Stimulated activated memory B cell treated with anti-CD40 and anti-IgM and Interleukin-4, amounts not matched to agents 10 μg/mL and 1 μg/mL and 100 μg/mL, for 72 hours (primary cell): ENCODE data around the gene KRTAP19-5.
"Not testable (repeated sequence)": the region's sequence is repeated elsewhere in the genome, so short reads cannot be mapped to it uniquely, and the experiment has no call there.

ENCODE experiments used
- ATAC-seq: fragments of 150-1000 bp; cut with Tn5 transposase; 2 replicates; pipeline ENCODE4 v1.10.0; 2021
- H3K27ac Mint-ChIP-seq: one replicate; pipeline ENCODE4 v1.8.0; 2022; ENCODE audit warnings: mild to moderate bottlenecking, mixed read lengths
- H3K27me3 Mint-ChIP-seq: one replicate; pipeline ENCODE4 v1.8.0; 2022; ENCODE audit warnings: mixed read lengths
- H3K36me3 Mint-ChIP-seq: one replicate; pipeline ENCODE4 v1.8.0; 2022; ENCODE audit warnings: mixed read lengths
- H3K4me1 Mint-ChIP-seq: one replicate; pipeline ENCODE4 v1.8.0; 2022; ENCODE audit warnings: mixed read lengths
- H3K4me3 Mint-ChIP-seq: one replicate; pipeline ENCODE4 v1.8.0; 2022; ENCODE audit warnings: mild to moderate bottlenecking, moderate library complexity, mixed read lengths
- H3K9me3 Mint-ChIP-seq: one replicate; pipeline ENCODE4 v1.8.0; 2022; ENCODE audit warnings: mixed read lengths

Gene KRTAP19-5

GRCh38 chr21:30502041-30502440, at the start of gene KRTAP19-5:
KRTAP19-5 (minus strand) TSS chr21:30502141; CDS start chr21:30502090, 51 bp downstream.
- ATAC-seq = no peak
- Mint-ChIP-seq H3K27ac (no peak within 1 kb of the TSS), H3K4me3 (no peak within 1 kb of the TSS), H3K36me3 (no peaks in the 10 kb centered on the region), H3K4me1 (no peaks in the 10 kb centered on the region), H3K27me3 (no peaks in the 10 kb centered on the region), H3K9me3 (no peaks in the 10 kb centered on the region)

GRCh38 chr21:30541764-30542163, 39.8 kb upstream of the KRTAP19-5 start, which contains the start of gene KRTAP19-6:
KRTAP19-6 (minus strand) TSS chr21:30541864; CDS start chr21:30541833, 31 bp downstream.
- H3K4me3 Mint-ChIP-seq = no peak within 1 kb of the TSS
- no peak for ATAC-seq
- H3K36me3 Mint-ChIP-seq = no peaks in the 10 kb centered on the region
- no peak within 1 kb of the TSS for H3K27ac Mint-ChIP-seq
- no peaks in the 10 kb centered on the region for H3K4me1 Mint-ChIP-seq
- H3K27me3 Mint-ChIP-seq = no peaks in the 10 kb centered on the region
- H3K9me3 Mint-ChIP-seq = peaks cover 7% of the 10 kb centered on the region

- Mint-ChIP-seq H3K9me3 (peaks cover 3% of the 10 kb centered on the region), H3K27ac (no peak overlapping the region), H3K4me3 (no peak overlapping the region), H3K36me3 (no peaks in the 10 kb centered on the region), H3K4me1 (no peaks in the 10 kb centered on the region), H3K27me3 (no peaks in the 10 kb centered on the region)
- no peak for ATAC-seq
Observed at GRCh38 chr21:30518876-30519275, 16.9 kb upstream of the KRTAP19-5 start.

- no peak for ATAC-seq
- H3K9me3 Mint-ChIP-seq = peaks cover 3% of the 10 kb centered on the region
- H3K4me1 Mint-ChIP-seq = no peaks in the 10 kb centered on the region
- no peaks in the 10 kb centered on the region for H3K27me3 Mint-ChIP-seq
- no peaks in the 10 kb centered on the region for H3K36me3 Mint-ChIP-seq
- H3K4me3 Mint-ChIP-seq = no peak overlapping the region
- no peak overlapping the region for H3K27ac Mint-ChIP-seq
Observed at GRCh38 chr21:30515681-30516080, 13.7 kb upstream of the KRTAP19-5 start.

GRCh38 chr21:30505621-30506205, 3.8 kb upstream of the KRTAP19-5 start:
- not testable (repeated sequence) for H3K4me3 Mint-ChIP-seq, ATAC-seq, H3K36me3 Mint-ChIP-seq, H3K27me3 Mint-ChIP-seq, H3K27ac Mint-ChIP-seq, H3K4me1 Mint-ChIP-seq, H3K9me3 Mint-ChIP-seq

DNA sequence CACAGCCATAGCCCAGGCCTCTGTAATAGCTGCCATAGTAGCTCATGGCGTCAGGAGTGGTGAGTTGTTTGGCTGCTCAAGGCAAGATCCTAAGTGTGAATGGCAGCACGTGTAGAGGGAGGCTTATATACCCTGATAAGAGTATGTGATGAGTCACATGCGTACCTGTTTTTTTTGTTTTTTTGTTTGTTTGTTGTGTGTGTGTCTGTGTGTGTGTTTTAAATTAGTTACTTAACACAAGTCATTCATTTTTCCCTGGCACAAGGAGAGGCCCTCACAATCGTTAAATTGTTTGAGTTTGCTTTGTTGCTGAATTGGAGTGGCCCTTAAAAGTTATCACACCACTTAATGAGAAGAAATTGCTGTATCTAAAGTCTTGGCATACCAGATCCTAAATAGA, 4.9 kb downstream of the KRTAP19-5 start, which contains the start of gene KRTAP19-4:
TSS of gene KRTAP19-4 (minus strand) at position 101 of the 400 bp plus-strand sequence. CDS start at position 46, 55 bp downstream.
- H3K27ac Mint-ChIP-seq = no peak within 1 kb of the TSS
- no peaks in the 10 kb centered on the region for H3K27me3 Mint-ChIP-seq
- H3K4me3 Mint-ChIP-seq = no peak within 1 kb of the TSS
- H3K36me3 Mint-ChIP-seq = no peaks in the 10 kb centered on the region
- H3K4me1 Mint-ChIP-seq = no peaks in the 10 kb centered on the region
- no peak for ATAC-seq
- H3K9me3 Mint-ChIP-seq = peaks cover 3% of the 10 kb centered on the region

- Mint-ChIP-seq H3K4me1 (no peaks in the 10 kb centered on the region), H3K27me3 (no peaks in the 10 kb centered on the region), H3K36me3 (no peaks in the 10 kb centered on the region), H3K27ac (no peak within 1 kb of the TSS), H3K9me3 (peaks cover 3% of the 10 kb centered on the region), H3K4me3 (no peak within 1 kb of the TSS)
- no peak for ATAC-seq
Observed at GRCh38 chr21:30491963-30492428, 9.9 kb downstream of the KRTAP19-5 start, which contains the start of gene KRTAP19-3. KRTAP19-3 (minus strand) TSS chr21:30492013; CDS start chr21:30491957, 56 bp downstream.

- no peaks in the 10 kb centered on the region for H3K27me3 Mint-ChIP-seq
- peaks cover 8% of the 10 kb centered on the region for H3K9me3 Mint-ChIP-seq
- H3K27ac Mint-ChIP-seq = no peak within 1 kb of the TSS
- no peak within 1 kb of the TSS for H3K4me3 Mint-ChIP-seq
- ATAC-seq = no peak
- no peaks in the 10 kb centered on the region for H3K36me3 Mint-ChIP-seq
- no peaks in the 10 kb centered on the region for H3K4me1 Mint-ChIP-seq
Observed at GRCh38 chr21:30487336-30487735, 14.6 kb downstream of the KRTAP19-5 start, which contains the start of gene KRTAP19-2. KRTAP19-2 (minus strand) TSS chr21:30487436; CDS start chr21:30487348, 88 bp downstream.

DNA sequence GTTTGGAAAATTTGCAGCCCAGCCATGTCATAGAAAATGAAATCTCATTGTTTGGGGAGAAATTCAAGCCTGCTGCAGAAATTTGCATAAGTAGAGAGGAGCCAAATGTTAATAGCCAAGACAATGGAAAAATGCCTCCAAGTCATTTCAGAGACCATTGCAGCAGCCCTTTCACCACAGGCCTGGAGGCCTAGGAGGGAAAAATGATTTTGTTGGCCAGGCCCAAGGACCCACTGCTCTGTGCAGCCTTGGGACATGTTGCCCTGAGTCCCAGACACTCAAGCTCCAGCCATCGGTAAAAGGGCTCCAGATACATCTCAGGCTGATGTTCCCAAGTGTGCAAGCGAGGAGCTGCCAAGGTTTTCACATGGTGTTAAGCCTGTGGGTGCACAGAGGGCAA, 15.8 kb downstream of the KRTAP19-5 start:
- ATAC-seq = no peak
- H3K27ac Mint-ChIP-seq = no peak overlapping the region
- H3K4me3 Mint-ChIP-seq = no peak overlapping the region
- H3K4me1 Mint-ChIP-seq = no peaks in the 10 kb centered on the region
- peaks cover 8% of the 10 kb centered on the region for H3K9me3 Mint-ChIP-seq
- H3K36me3 Mint-ChIP-seq = no peaks in the 10 kb centered on the region
- no peaks in the 10 kb centered on the region for H3K27me3 Mint-ChIP-seq

DNA sequence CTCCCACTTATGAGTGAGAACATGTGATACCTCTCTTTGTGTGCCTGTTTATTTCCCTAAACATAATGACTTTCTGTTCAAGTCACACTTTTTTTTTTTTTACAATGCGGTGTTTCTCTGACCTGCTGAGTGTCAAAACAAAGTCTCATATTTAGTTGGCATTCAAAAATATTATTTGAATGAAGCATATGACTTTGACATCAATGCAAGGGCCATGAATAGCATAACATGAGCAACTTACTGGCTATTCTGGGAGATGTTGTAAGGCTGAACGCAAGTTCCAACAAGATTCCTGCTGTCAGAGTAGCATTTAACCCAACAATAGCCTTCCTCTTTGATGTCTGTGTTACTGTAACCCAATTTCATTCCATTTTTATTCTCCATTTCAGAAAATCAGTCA, 19.8 kb downstream of the KRTAP19-5 start:
- Mint-ChIP-seq H3K4me3 (no peak overlapping the region), H3K36me3 (no peaks in the 10 kb centered on the region), H3K4me1 (no peaks in the 10 kb centered on the region), H3K27ac (no peak overlapping the region), H3K27me3 (no peaks in the 10 kb centered on the region), H3K9me3 (peaks cover 11% of the 10 kb centered on the region)
- no peak for ATAC-seq

- Mint-ChIP-seq H3K4me3 (no peak within 1 kb of the TSS), H3K27me3 (no peaks in the 10 kb centered on the region), H3K27ac (no peak within 1 kb of the TSS), H3K36me3 (no peaks in the 10 kb centered on the region), H3K4me1 (no peaks in the 10 kb centered on the region), H3K9me3 (peaks cover 3% of the 10 kb centered on the region)
- no peak for ATAC-seq
Observed at GRCh38 chr21:30480145-30480544, 21.8 kb downstream of the KRTAP19-5 start, which contains the start of gene KRTAP19-1. KRTAP19-1 (minus strand) TSS chr21:30480367; CDS start chr21:30480317, 50 bp downstream.

- Mint-ChIP-seq H3K9me3 (peaks cover 3% of the 10 kb centered on the region), H3K36me3 (no peaks in the 10 kb centered on the region), H3K4me3 (no peak overlapping the region), H3K27ac (no peak overlapping the region), H3K4me1 (no peaks in the 10 kb centered on the region), H3K27me3 (no peaks in the 10 kb centered on the region)
- no peak for ATAC-seq
Observed at GRCh38 chr21:30479259-30479658, 22.7 kb downstream of the KRTAP19-5 start.

DNA sequence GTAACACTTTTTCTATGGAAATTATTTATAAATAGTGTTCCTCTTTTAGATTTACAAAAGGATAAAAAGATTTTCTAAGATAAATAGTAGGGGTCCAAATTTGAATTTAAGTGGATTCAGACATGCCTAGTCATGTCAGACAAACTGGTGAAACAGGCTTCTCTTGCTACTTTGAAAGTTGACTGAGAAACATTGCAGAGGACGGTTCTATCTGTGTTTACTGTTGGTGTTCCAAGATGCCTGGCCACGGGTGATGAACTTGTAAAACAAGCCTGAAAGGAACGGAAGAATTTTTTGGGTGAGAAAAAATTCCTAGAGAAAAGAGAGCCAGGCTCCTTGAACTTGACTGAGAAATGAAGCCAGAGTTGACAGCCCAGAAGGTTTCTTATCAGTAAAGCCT, 23.9 kb downstream of the KRTAP19-5 start:
- H3K4me3 Mint-ChIP-seq = no peak overlapping the region
- H3K36me3 Mint-ChIP-seq = no peaks in the 10 kb centered on the region
- no peak overlapping the region for H3K27ac Mint-ChIP-seq
- no peaks in the 10 kb centered on the region for H3K27me3 Mint-ChIP-seq
- peaks cover 3% of the 10 kb centered on the region for H3K9me3 Mint-ChIP-seq
- ATAC-seq = no peak
- H3K4me1 Mint-ChIP-seq = no peaks in the 10 kb centered on the region

GRCh38 chr21:30468900-30469714, 32.8 kb downstream of the KRTAP19-5 start:
- no peaks in the 10 kb centered on the region for H3K36me3 Mint-ChIP-seq
- no peak for ATAC-seq
- H3K4me3 Mint-ChIP-seq = no peak overlapping the region
- no peak overlapping the region for H3K27ac Mint-ChIP-seq
- H3K9me3 Mint-ChIP-seq = peaks cover 7% of the 10 kb centered on the region
- H3K27me3 Mint-ChIP-seq = no peaks in the 10 kb centered on the region
- no peaks in the 10 kb centered on the region for H3K4me1 Mint-ChIP-seq

DNA sequence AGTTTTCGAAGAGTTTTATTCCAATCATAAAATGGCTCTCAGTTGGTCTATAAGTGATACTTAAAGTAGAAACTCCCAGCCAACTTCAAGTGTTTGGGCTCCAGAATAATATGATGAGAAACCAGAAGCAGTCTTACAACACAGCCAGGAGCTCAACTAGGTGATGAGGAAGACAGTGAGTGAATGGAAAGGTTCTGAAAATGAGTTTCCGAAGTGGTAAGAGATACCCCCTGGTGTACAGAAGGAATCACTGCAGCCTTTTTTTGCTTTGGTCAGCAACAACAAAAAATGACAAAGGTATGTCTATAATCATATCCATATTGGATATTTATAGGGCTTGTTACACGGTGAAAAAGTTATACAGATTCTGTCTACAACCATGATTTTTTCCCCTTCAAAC, 38.2 kb downstream of the KRTAP19-5 start:
- no peak overlapping the region for H3K27ac Mint-ChIP-seq
- peaks cover 10% of the 10 kb centered on the region for H3K9me3 Mint-ChIP-seq
- no peak overlapping the region for H3K4me3 Mint-ChIP-seq
- no peak for ATAC-seq
- no peaks in the 10 kb centered on the region for H3K4me1 Mint-ChIP-seq
- H3K27me3 Mint-ChIP-seq = no peaks in the 10 kb centered on the region
- H3K36me3 Mint-ChIP-seq = no peaks in the 10 kb centered on the region
